Measurements from ENCODE around the gene CADPS2. TPM values are rescaled to one million over a fixed set of nuclear protein-coding genes. Genes with fewer than 3 reads are reported as not detected.

CADPS2 gene
- total and polyA plus RNA-seq, 2 of the 8 experiments (the other 6 are each of a cell fraction or from before 2014, with no cell fraction given) = 8.9 to 22.3 TPM

- no peak overlapping the region for H2AK5ac ChIP-seq (ENCODE audit: low read depth, low read length)
- peaks cover 0 to 6% (median 3%) of the 10 kb centered on the region in 4 experiments; a peak in 3 of 7 replicates for H3K4me1 ChIP-seq (replicated peaks in 1 of 4; ENCODE audit: control insufficient read depth in 3 of 4, insufficient read depth in 4 of 4, low read length in 3 of 4)
- no peak overlapping the region for H4K8ac ChIP-seq (ENCODE audit: extremely low read depth, insufficient read depth, low read length)
- H3K4ac ChIP-seq (replicated peaks; ENCODE audit: insufficient read length, low read depth, low read length) = no peak overlapping the region
- no peak overlapping the region for H4K91ac ChIP-seq (replicated peaks; ENCODE audit: insufficient read length, low read length)
- no peaks in the 10 kb centered on the region for H3K9me3 ChIP-seq (ENCODE audit: insufficient read depth in 2 of 2, low read depth in 1 of 2, low read length in 1 of 2)
- no peak overlapping the region for H3K4me3 ChIP-seq (ENCODE audit: extremely low read depth in 1 of 4, insufficient read depth in 2 of 4, low read depth in 3 of 4, low read length in 4 of 4)
- H3K23me2 ChIP-seq (ENCODE audit: low read depth, low read length) = no peaks in the 10 kb centered on the region
- no peak overlapping the region for H3K9ac ChIP-seq (replicated peaks in 1 of 4; ENCODE audit: extremely low read depth in 1 of 4, low read depth in 3 of 4, low read length in 3 of 4)
- H3K79me2 ChIP-seq (ENCODE audit: control insufficient read depth in 1 of 2, insufficient read depth in 2 of 2, low read length in 2 of 2) = no peaks in the 10 kb centered on the region; a peak in 1 of 4 replicates
- H2BK12ac ChIP-seq (ENCODE audit: low read depth, low read length) = no peak overlapping the region
- H3K56ac ChIP-seq (replicated peaks; ENCODE audit: insufficient read length, low read depth, low read length) = no peak overlapping the region
- no peak for DNase-seq (ENCODE audit: low read depth in 1 of 2, low spot score in 2 of 2)
- 90% methylated on average over 3 of the region's 3 CpGs; no CpG with 5 or more reads in 1 of the 2 experiments for WGBS, 2 experiments (ENCODE audit: extremely low coverage in 1 of 2, insufficient coverage in 1 of 2, insufficient read length in 1 of 2, insufficient replicate concordance in 2 of 2, low coverage in 1 of 2, low lambda C conversion rate in 2 of 2, missing lambda C conversion rate in 1 of 2)
- H4K5ac ChIP-seq (ENCODE audit: insufficient read length, low read depth, low read length) = no peak overlapping the region
- no peak overlapping the region for H3K23ac ChIP-seq (ENCODE audit: insufficient read length)
- ChIA-PET POLR2A (ENCODE audit: partially characterized antibody) (no interaction called here), CTCF (ENCODE audit: partially characterized antibody) (interaction anchor here (1.3 to 1.6 kb wide), 3 partner anchors 12 to 26 kb away, joined by 4 to 7 read pairs (median 4); partner anchors contain the start of gene RNF148)
- H2BK20ac ChIP-seq (ENCODE audit: low read length) = no peak overlapping the region
- FAIRE-seq = no peak
- H2BK15ac ChIP-seq (ENCODE audit: low read length) = no peak overlapping the region
- H2AFZ ChIP-seq (ENCODE audit: low read length) = no peak overlapping the region
- H3K27me3 ChIP-seq (replicated peaks in 1 of 4; ENCODE audit: control insufficient read depth in 3 of 4, extremely low read depth in 1 of 4, insufficient read depth in 3 of 4, low read length in 3 of 4) = no peaks in the 10 kb centered on the region
- no peak overlapping the region for H3K14ac ChIP-seq (ENCODE audit: insufficient read length)
- no peak overlapping the region for H2BK5ac ChIP-seq (ENCODE audit: low read depth, low read length)
- H4K20me1 ChIP-seq (replicated peaks in 1 of 2; ENCODE audit: control insufficient read depth in 1 of 2, insufficient read depth in 2 of 2, low read length in 2 of 2) = no peaks in the 10 kb centered on the region
- no peak overlapping the region for H2BK120ac ChIP-seq (replicated peaks; ENCODE audit: low read depth, low read length)
- H3K36me3 ChIP-seq (ENCODE audit: control insufficient read depth in 2 of 4, insufficient read depth in 4 of 4, low read length in 3 of 4) = no peaks in the 10 kb centered on the region
- no peak overlapping the region for H3K4me2 ChIP-seq (ENCODE audit: insufficient read depth in 1 of 2, low read depth in 2 of 2, low read length in 2 of 2)
- TF ChIP-seq E2F6 (IDR thresholded peaks at IDR 0.05) = no peak
- no peak for TF ChIP-seq TCF12 (IDR thresholded peaks at IDR 0.05; ENCODE audit: low read depth, low read length)
- TF ChIP-seq SIRT6 (IDR thresholded peaks at IDR 0.05; ENCODE audit: low read length) = no peak
- TF ChIP-seq RAD21 (IDR thresholded peaks at IDR 0.05 in 1 of 2, conservative IDR thresholded peaks at IDR 0.05 in 1 of 2; ENCODE audit: low read depth in 2 of 2, low read length in 2 of 2) = no peak
- TF ChIP-seq USF2 (IDR thresholded peaks at IDR 0.05; ENCODE audit: low read length) = no peak
- TF ChIP-seq KDM4A (IDR thresholded peaks at IDR 0.05; ENCODE audit: low read depth, low read length, severe bottlenecking) = no peak
- TF ChIP-seq HDAC2 (IDR thresholded peaks at IDR 0.05; ENCODE audit: borderline replicate concordance in 1 of 2, low read depth in 2 of 2, low read length in 2 of 2) = no peak
- TF ChIP-seq TEAD4 (IDR thresholded peaks at IDR 0.05; ENCODE audit: low read depth, low read length) = no peak
- no peak for TF ChIP-seq FOSL1 (IDR thresholded peaks at IDR 0.05; ENCODE audit: insufficient read depth, low read depth, low read length)
- no peak overlapping the region for H3K18ac ChIP-seq (ENCODE audit: extremely low read depth, low read length)
- no peak overlapping the region for H3K27ac ChIP-seq (ENCODE audit: low read depth, low read length)
- H3K79me1 ChIP-seq (ENCODE audit: low read depth, low read length) = no peaks in the 10 kb centered on the region
Measured at GRCh38 chr7:122715183-122715582, 171.1 kb downstream of the CADPS2 start.

Measured in H1 (cell line).